IgD-negative memory B cell (primary cell): ENCODE results near the gene COL18A1. TPM values are rescaled to one million over a fixed set of nuclear protein-coding genes. Genes with fewer than 3 reads are reported as not detected.

ENCODE experiments used
- H3K27ac Mint-ChIP-seq, 3 donors: one replicate each; pipeline ENCODE4 v1.8.0; 2020 to 2022; ENCODE audit warnings: mild to moderate bottlenecking in 3 of 3, mixed read lengths in 3 of 3, moderate library complexity in 1 of 3
- H3K27me3 Mint-ChIP-seq: one replicate; pipeline ENCODE4 v1.8.0; 2021; ENCODE audit warnings: mixed read lengths
- H3K36me3 Mint-ChIP-seq: one replicate; pipeline ENCODE4 v1.8.0; 2020; ENCODE audit warnings: mild to moderate bottlenecking, mixed read lengths
- H3K4me1 Mint-ChIP-seq, 3 donors: one replicate each; pipeline ENCODE4 v1.8.0; 2020 to 2022; ENCODE audit warnings: mixed read lengths in 3 of 3, mild to moderate bottlenecking in 1 of 3
- H3K4me3 Mint-ChIP-seq, 4 donors: one replicate each; pipeline ENCODE4 v1.8.0; 2020 to 2022; ENCODE audit warnings: mild to moderate bottlenecking in 4 of 4, mixed read lengths in 4 of 4, moderate library complexity in 3 of 4
- H3K9me3 Mint-ChIP-seq, 3 donors: one replicate each; pipeline ENCODE4 v1.8.0; 2020 to 2021; ENCODE audit warnings: mixed read lengths in 3 of 3, mild to moderate bottlenecking in 1 of 3
- polyA plus RNA-seq: library from polyadenylated mRNA; unstranded; fragments of 300-500 nt; fragmentation: Illumina TruSeq; gene quantifications from one replicate; pipeline ENCODE4 v1.2.3, GENCODE V29; 2021

COL18A1 gene
- polyA plus RNA-seq, 1 donor from 2014 or later = 4.0 TPM

DNA sequence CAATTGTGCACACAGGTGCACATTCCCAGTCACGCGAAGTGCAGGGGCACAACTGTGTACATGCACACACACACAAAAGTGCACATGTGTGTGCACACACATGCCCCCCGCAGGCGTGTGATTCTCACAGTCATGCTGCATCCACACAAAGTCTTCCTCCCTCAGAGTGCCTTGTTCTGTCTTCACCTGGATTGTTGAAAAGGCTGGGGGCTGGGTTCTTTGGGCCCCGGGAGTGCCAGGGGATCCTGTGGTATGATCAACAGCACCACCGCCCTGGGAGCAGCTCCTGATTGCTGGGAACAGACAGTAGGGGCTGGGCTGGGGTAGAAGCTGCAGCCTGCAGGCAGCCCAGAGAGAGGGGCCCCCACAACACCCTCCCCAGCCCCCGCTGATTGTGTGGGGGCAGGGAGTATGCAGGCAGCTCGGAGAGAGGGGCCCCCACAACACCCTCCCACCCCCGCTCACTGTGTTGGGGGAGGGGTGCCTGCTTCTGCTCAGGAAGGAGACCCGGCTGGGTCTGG, 3.4 kb downstream of the COL18A1 start:
- Mint-ChIP-seq H3K4me1 (peaks cover 0 to 6% (median 5%) of the 10 kb centered on the region in 3 donors), H3K27me3 (peaks cover 36% of the 10 kb centered on the region), H3K36me3 (no peaks in the 10 kb centered on the region), H3K27ac (no peak overlapping the region), H3K4me3 (no peak overlapping the region), H3K9me3 (peaks cover 0 to 7% (median 0%) of the 10 kb centered on the region in 3 donors)

DNA sequence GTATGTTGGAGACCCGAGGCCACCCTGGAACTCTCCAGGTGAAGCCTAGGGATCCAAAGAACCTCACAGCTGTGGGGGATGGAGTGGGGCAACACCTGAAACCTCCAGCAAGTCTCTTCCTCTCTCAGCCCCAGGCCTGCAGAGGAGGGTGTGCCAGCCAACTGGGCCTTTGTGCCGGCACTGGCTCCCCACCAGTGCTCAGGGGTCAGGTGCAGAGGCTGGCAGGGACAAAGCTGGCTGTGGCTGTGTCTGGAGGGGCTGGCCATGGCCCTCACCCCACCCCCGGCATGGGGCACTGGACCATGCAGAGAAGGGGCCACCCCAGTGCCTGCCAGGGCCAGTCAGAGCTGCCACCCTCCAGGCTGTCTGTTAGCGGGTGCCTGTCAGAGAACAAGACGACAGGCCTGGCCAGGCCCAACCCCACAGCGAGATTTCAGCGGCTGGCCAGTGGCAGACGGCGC, 3.9 kb downstream of the COL18A1 start:
- no peaks in the 10 kb centered on the region for H3K36me3 Mint-ChIP-seq
- H3K27me3 Mint-ChIP-seq = peaks cover 31% of the 10 kb centered on the region
- H3K27ac Mint-ChIP-seq = no peak overlapping the region
- no peak overlapping the region for H3K4me3 Mint-ChIP-seq
- H3K9me3 Mint-ChIP-seq = peaks cover 0 to 3% (median 0%) of the 10 kb centered on the region in 3 donors
- H3K4me1 Mint-ChIP-seq = peaks cover 0 to 4% (median 3%) of the 10 kb centered on the region in 3 donors

DNA sequence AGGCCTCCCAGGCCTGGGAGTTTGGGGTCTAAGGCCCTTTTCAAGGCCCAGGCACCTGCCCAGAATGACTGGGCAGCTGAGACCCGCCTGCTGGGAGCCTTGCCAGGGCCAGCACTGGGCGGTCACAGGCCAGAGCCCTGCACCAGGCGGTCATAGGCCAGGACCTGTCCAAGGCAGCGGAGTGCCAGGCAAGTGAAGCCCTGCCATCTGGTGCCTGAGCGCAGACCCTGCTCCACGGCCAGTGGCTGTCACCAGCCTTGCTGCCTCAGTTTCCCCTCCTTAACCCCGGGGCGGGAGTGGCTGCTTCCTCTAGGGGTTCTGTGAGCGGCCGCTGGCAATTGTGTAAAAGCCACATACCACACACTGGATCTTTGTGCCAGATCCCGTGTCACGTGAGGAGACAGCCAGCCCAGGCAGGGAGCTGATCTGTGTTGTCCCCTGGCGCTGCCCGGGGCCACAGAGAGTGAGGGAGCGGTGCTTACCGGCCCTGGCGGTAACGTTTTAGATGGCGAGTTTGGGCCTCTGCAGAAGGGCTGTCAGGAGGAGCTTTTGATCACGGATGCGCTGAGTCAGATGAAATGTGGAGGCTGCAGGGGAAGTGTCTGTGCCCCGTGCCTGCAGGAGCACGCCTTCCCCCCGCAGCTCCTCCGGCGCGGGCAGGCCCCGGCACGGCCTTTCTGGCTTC, 4.6 kb downstream of the COL18A1 start:
- Mint-ChIP-seq H3K4me3 (peak overlapping the region in 2 of 4 donors; percentile 43 to 55), H3K9me3 (no peaks in the 10 kb centered on the region), H3K4me1 (no peaks in the 10 kb centered on the region), H3K36me3 (no peaks in the 10 kb centered on the region), H3K27me3 (peaks cover 27% of the 10 kb centered on the region), H3K27ac (no peak overlapping the region)

DNA sequence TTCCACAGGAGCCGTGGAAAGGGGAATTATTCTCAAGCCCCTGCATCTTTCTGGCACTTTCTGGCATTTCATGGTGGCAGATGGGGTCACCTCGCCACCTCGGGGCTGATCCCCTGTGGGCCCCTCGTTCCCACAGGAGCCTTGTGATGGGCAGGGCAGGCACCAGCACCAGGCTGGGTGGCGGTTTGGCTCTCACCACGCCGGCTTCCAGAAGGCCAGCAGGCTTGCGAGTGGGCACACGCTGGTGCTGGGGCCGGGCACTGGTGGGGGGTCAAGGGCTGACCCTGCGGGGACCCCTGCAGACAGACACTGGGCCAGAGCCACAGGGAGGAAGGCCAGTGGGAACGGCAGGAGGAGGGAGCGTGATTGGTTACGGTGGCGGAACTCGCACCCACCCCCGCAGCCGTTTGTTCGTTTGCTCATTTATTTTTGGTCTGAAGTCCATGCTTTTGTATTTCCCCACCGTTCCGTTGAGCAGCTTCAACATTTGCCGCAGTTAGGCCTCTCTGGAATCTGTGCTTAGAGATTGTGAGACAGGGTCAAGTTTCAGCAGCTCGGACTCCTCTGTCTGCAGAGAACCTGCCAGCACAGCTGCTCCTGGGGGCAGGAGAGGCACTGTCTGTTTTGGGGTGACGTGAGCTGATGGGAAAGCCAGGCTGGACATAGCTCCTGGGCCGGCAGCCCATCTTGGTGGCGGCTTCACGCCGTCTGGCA, 5.3 kb downstream of the COL18A1 start:
- no peaks in the 10 kb centered on the region for H3K36me3 Mint-ChIP-seq
- no peaks in the 10 kb centered on the region for H3K9me3 Mint-ChIP-seq
- no peak overlapping the region for H3K27ac Mint-ChIP-seq
- no peak overlapping the region for H3K4me3 Mint-ChIP-seq
- H3K27me3 Mint-ChIP-seq = peaks cover 28% of the 10 kb centered on the region
- no peaks in the 10 kb centered on the region for H3K4me1 Mint-ChIP-seq

DNA sequence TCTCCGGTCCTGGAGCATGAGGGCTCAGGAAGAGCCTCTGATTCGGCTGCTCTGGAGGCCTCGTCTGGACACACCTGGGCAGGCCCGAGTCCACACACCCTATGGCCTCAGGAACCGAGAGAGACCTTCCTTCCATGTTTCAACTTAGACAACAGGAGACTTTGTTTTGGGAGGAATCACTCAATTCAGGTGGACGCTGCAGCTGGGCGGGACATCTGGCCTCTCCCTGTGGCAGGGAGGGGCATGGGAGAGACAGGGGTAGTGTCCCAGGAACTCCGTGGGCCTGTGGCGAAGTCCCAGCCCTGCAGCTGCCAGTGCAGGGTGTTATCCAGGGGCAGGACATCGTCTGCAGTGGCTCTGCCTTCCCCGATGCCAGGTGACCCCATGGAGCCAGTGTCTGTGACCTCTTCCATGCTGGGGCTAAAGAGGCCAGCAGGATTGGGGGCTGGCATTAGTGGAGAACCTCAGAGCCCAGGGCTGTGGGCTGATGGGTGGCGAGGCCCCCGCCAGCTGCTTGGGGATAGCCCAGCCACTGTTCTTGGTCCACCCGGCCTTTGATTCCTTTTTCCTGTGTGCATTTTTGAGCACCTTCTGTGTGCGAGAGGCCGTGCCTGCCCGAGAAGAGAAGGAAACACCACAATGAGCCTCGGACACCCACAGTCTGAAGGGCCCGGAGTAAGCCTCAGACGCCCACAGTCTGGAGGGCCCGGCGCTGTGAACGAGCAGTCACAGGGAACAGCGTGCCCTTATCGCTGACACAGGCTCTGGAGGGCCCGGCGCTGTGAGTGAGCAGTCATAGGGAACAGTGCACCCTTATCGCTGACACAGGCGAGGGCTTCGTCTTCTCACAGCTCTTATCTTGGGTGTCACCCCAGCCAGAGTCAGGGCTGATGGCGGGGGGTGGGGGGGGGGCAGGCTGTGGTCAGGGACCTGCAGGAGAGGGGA, 6.2 kb downstream of the COL18A1 start:
- peaks cover 27% of the 10 kb centered on the region for H3K27me3 Mint-ChIP-seq
- no peaks in the 10 kb centered on the region for H3K36me3 Mint-ChIP-seq
- H3K9me3 Mint-ChIP-seq = no peaks in the 10 kb centered on the region
- no peak overlapping the region for H3K27ac Mint-ChIP-seq
- no peaks in the 10 kb centered on the region for H3K4me1 Mint-ChIP-seq
- no peak overlapping the region for H3K4me3 Mint-ChIP-seq

DNA sequence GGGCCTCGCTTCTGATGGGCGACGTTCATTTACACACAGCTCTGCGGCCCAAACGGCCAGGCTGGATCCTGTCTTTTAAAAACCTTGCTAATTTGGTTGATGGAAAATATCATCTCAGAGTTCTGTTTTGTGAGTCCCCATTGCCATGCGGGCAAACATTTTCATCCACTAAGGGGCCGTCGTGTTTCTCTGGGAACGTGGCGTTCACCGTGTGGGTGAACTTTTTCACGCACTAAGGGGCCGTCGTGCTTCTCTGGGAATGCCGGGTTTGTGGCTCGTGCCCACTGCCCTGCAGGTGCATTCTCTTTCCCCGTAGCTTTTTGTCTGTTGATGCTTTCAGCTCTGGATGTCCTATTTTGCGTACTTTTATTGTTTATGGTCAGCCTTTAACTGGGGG, 6.8 kb downstream of the COL18A1 start:
- H3K36me3 Mint-ChIP-seq = no peaks in the 10 kb centered on the region
- no peaks in the 10 kb centered on the region for H3K9me3 Mint-ChIP-seq
- no peaks in the 10 kb centered on the region for H3K4me1 Mint-ChIP-seq
- no peak overlapping the region for H3K4me3 Mint-ChIP-seq
- peaks cover 21% of the 10 kb centered on the region for H3K27me3 Mint-ChIP-seq
- H3K27ac Mint-ChIP-seq = no peak overlapping the region

DNA sequence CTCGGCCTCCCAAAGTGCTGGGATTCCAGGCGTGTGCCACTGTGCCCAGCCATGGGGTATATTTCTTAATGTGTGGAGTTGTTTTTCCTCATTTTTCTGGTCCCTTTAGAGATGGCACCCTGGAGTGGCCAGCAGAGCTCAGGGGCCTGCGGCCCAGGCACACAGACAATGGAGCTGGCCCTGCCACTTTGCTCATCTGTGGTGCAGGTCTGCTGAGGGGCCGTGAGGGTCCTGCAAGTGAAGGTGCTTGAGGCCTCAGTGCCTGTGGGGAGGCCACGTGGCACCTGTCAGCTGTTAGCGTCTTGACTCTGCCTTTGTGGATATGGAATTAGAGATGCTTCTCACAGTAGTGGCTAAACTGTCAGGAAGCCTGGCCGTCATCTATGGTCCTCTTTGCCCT, 7.5 kb downstream of the COL18A1 start:
- H3K4me3 Mint-ChIP-seq = no peak overlapping the region
- no peak overlapping the region for H3K27ac Mint-ChIP-seq
- no peaks in the 10 kb centered on the region for H3K9me3 Mint-ChIP-seq
- H3K4me1 Mint-ChIP-seq = no peaks in the 10 kb centered on the region
- H3K27me3 Mint-ChIP-seq = peaks cover 16% of the 10 kb centered on the region
- no peaks in the 10 kb centered on the region for H3K36me3 Mint-ChIP-seq

DNA sequence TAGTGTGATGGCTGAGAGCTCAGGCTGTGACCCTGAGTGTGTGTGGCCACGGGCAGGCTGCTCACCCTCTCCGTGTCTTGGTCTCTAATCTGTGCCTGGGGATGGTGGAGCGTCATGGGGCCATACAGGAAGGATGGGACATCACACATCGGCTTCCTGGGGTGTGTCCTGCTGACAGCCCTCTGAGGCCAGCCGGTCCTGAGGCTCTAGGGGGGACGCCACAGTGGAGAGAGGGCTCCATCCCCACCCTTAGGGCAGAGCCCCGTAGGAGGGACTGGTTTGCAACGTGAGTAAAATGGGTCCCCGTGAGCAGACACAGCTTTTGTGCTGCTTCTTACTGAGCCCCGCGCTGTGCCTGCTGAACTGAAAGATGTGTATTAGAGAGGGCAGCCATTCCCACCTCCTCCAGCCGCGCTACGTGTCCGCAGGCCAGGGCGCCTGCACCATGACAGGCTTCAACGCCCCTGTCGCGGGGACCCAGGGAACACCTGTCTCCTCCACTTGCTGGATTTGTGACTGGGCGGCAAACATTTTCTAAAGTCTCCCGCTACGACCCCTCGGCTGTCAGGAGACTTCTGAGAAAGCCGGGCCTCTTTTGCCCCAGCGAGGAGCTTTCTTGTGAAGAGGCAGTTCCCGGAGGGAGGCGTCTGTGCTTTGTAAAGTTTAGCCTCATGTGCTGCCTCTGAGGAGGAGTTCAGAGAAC, 8.1 kb downstream of the COL18A1 start:
- Mint-ChIP-seq H3K4me3 (no peak overlapping the region), H3K36me3 (no peaks in the 10 kb centered on the region), H3K9me3 (no peaks in the 10 kb centered on the region), H3K4me1 (no peaks in the 10 kb centered on the region), H3K27ac (no peak overlapping the region), H3K27me3 (peaks cover 12% of the 10 kb centered on the region)

DNA sequence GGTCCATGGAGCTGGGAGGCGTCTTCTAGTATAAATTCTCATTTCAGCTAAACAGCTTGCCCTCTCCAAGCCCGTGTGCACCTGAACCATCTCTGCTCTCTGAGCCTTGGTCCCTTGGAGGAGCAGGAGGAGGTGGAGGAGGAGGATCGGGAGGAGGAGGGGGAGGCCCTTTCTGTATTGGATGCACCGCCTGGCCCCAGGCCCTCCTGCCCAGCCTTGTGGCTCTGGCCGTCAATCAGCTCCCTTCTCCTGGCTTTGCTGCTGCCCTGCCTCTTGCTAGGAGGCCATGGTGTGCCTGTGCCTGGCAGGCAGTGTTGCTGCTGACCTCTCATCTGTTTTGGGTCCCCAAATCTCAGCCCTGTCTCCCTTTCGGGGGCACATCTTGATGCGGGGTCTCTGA, 9.0 kb downstream of the COL18A1 start:
- Mint-ChIP-seq H3K36me3 (no peaks in the 10 kb centered on the region), H3K4me3 (no peak overlapping the region), H3K9me3 (no peaks in the 10 kb centered on the region), H3K27ac (no peak overlapping the region), H3K27me3 (peaks cover 12% of the 10 kb centered on the region), H3K4me1 (no peaks in the 10 kb centered on the region)

DNA sequence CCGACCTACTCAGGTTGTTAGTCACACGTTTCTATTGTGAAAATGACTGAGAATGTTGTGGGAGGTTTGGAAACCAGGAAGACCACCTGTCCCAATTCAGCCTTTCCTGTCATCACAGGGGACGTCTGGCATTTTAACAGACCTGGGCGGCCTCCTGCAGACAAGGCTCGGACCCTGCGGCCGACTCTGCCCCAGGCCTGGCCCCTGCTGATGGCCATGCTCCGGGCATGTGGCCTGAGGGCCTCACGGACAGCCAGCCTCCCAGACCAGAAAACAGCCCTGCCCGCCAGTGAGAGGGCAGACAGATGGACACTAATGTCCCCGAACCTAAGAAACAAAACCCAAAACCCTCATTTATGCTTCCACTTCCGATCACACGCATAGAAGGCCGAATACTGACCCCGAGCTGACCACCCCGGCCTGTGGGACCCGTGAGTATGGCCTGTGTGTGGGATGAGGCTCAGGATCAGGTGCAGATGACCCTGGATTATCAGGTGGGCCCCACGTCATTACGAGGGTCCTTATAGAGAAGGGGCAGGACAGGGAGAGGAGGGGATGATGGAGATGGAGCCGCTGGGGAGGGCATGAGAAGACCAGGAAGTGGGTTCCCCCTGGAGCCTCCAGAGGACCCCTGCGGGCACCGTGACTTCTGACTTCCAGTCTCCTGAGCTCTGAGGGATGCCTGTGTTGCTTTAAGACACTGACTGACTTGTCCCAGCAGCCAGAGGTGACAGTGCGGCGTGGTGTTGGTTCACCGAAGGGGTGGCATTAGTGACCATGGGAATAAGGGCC, 9.6 kb downstream of the COL18A1 start:
- H3K27me3 Mint-ChIP-seq = peaks cover 7% of the 10 kb centered on the region
- no peak overlapping the region for H3K27ac Mint-ChIP-seq
- H3K4me3 Mint-ChIP-seq = no peak overlapping the region
- no peaks in the 10 kb centered on the region for H3K9me3 Mint-ChIP-seq
- no peaks in the 10 kb centered on the region for H3K36me3 Mint-ChIP-seq
- no peaks in the 10 kb centered on the region for H3K4me1 Mint-ChIP-seq

DNA sequence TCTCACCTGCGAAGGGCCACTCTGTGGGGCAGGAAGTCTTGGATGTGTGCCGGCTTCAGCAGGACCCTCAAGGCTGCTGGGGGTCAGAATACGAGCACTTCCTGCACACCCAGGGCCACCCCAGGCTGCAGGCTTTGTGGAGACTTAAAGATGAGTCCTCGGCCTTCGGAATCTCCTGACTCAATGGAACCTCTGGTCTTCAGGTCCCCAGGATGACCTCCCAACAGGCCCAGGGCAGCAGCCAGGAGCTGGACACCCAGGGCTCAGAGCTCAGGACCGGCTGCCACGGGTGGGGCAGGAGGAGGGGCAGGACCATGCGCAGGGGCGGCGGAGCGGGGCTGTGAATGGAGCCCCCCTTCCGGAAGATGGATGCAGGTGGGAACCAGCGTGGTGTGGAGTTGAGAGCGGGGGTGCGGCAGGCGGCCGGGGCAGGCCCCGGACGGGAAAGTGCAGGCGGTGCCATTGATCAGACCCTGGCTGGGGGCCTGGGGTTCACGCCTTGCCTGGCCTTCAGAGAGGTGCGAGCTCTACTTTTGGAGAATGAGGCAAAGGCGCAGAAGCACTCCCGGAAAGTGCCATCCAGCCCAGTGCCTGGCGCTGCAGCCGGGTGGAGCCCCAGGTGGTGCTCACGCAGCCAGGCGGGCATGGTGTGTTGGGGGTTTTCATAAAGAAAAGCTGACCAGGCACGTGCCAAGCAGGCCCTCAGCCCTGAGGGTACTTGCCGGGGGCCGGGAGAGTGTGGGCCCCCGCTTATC, 10.4 kb downstream of the COL18A1 start:
- Mint-ChIP-seq H3K4me3 (no peak overlapping the region), H3K27ac (no peak overlapping the region), H3K9me3 (no peaks in the 10 kb centered on the region), H3K27me3 (peaks cover 5% of the 10 kb centered on the region), H3K4me1 (no peaks in the 10 kb centered on the region), H3K36me3 (no peaks in the 10 kb centered on the region)

DNA sequence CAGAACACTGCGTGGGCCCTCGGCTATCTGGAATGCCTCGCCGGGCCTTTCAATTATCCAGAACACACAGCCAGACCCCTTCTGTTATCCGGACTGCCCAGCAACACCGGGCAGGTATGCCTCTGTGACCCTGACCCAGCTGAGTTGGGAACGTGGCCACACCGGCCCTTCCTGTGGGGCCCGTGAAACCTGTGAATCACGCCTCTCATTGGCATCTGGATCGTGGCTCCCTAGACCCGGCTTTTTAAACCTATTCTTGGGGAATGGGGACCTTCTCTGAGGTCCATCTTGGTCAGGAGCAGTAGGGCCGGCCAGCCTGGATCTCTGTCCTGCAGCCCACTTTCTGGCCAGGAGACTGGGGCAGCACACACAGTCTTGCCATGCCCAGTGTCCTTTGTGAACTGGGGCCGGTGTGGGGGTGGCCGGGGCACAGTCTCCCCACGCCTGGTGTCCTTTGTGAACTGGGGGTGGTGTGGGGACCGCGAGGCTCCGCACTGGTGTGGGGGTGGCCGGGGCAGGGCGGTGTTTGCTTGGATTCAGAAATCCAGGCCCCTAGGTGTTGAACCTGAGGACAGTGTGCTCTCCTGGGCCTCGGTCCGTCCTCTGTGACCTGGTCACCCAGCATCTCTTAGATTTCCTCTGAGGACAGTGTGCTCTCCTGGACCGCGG, 11.1 kb downstream of the COL18A1 start:
- H3K27ac Mint-ChIP-seq = no peak overlapping the region
- H3K9me3 Mint-ChIP-seq = no peaks in the 10 kb centered on the region
- no peaks in the 10 kb centered on the region for H3K4me1 Mint-ChIP-seq
- H3K4me3 Mint-ChIP-seq = no peak overlapping the region
- peaks cover 5% of the 10 kb centered on the region for H3K27me3 Mint-ChIP-seq
- no peaks in the 10 kb centered on the region for H3K36me3 Mint-ChIP-seq

DNA sequence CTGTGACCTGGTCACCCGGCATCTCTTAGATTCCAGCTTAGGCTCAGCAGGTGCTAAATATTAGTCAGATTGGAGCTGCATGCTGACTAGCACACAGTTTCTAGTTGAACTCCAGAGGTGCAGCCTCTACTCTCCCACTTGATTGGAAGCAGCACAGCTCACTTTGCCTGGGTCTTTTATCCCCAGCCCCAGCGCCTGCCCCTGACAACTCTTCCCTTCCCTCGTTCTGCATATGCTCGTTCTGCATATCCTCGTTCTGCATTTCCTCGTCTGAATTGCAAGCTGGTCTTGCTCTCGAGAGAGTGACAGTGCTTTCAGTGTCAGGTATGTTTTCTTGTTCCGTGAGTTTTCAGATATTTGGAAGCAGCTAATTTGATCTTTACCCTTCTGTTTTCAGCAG, 11.7 kb downstream of the COL18A1 start:
- Mint-ChIP-seq H3K27ac (no peak overlapping the region), H3K27me3 (peaks cover 5% of the 10 kb centered on the region), H3K4me1 (no peaks in the 10 kb centered on the region), H3K9me3 (no peaks in the 10 kb centered on the region), H3K36me3 (no peaks in the 10 kb centered on the region), H3K4me3 (no peak overlapping the region)
